Measurements from ENCODE around the gene RBMS2. TPM values are rescaled to one million over a fixed set of nuclear protein-coding genes. Genes with fewer than 3 reads are reported as not detected.
"Not testable (repeated sequence)": the region's sequence is repeated elsewhere in the genome, so short reads cannot be mapped to it uniquely, and the experiment has no call there.

Gene RBMS2
- 10 to 100 TPM; 10.3 to 14.5 TPM for total RNA-seq

GRCh38 chr12:56521590-56522371 is at the start of gene RBMS2:
Gene RBMS2, plus strand, starts transcription at chr12:56521820. Its CDS starts 204 bp downstream, at chr12:56522024.
- peak; percentile 95 for ATAC-seq (ENCODE audit: low read depth)
- no peaks in the 10 kb centered on the region for H3K27me3 Mint-ChIP-seq

GRCh38 chr12:56474389-56474788 is 47.2 kb upstream of the RBMS2 start:
- POLR2A ChIA-PET = no interaction called here
- Mint-ChIP-seq H3K27me3 (no peaks in the 10 kb centered on the region), H3K4me1 (peaks cover 13% of the 10 kb centered on the region), H3K4me3 (no peak overlapping the region), H3K9me3 (no peaks in the 10 kb centered on the region), H3K27ac (no peak overlapping the region), H3K36me3 (peaks cover 12% of the 10 kb centered on the region)
- ATAC-seq (ENCODE audit: low read depth) = no peak
- no peak for DNase-seq

More at GRCh38 chr12:56521590-56522371, at the start of gene RBMS2:
- peak within 1 kb of the TSS; percentile 91 for H3K4me3 Mint-ChIP-seq
- no peak for DNase-seq
- no peaks in the 10 kb centered on the region for H3K36me3 Mint-ChIP-seq
- peaks cover 30% of the 10 kb centered on the region for H3K4me1 Mint-ChIP-seq
- H3K9me3 Mint-ChIP-seq = no peaks in the 10 kb centered on the region
- POLR2A ChIA-PET = interaction anchor here (0.6 to 3.1 kb wide), 10 partner anchors 8 to 590 kb away, joined by 3 to 14 read pairs (median 3); partner anchors contain the start of genes BAZ2A, PTGES3, RNF41 and SPRYD4
- peak within 1 kb of the TSS; percentile 88 for H3K27ac Mint-ChIP-seq

- POLR2A ChIA-PET = no interaction called here
- Mint-ChIP-seq H3K27me3 (no peaks in the 10 kb centered on the region), H3K4me1 (peaks cover 12% of the 10 kb centered on the region), H3K36me3 (peaks cover 8% of the 10 kb centered on the region), H3K4me3 (no peak overlapping the region), H3K9me3 (no peaks in the 10 kb centered on the region), H3K27ac (no peak overlapping the region)
- no peak for ATAC-seq (ENCODE audit: low read depth)
- DNase-seq = no peak
Measured at GRCh38 chr12:56476143-56476542, 45.5 kb upstream of the RBMS2 start.

GRCh38 chr12:56476972-56477432 is 44.6 kb upstream of the RBMS2 start:
- Mint-ChIP-seq H3K4me1 (peaks cover 8% of the 10 kb centered on the region), H3K9me3 (no peaks in the 10 kb centered on the region), H3K36me3 (peaks cover 8% of the 10 kb centered on the region), H3K27ac (no peak overlapping the region), H3K27me3 (no peaks in the 10 kb centered on the region), H3K4me3 (no peak overlapping the region)
- POLR2A ChIA-PET = no interaction called here
- DNase-seq (no peak), ATAC-seq (ENCODE audit: low read depth) (no peak)

- Mint-ChIP-seq H3K27ac (no peak overlapping the region), H3K36me3 (peaks cover 8% of the 10 kb centered on the region), H3K4me1 (peaks cover 8% of the 10 kb centered on the region), H3K4me3 (no peak overlapping the region), H3K27me3 (no peaks in the 10 kb centered on the region), H3K9me3 (no peaks in the 10 kb centered on the region)
- POLR2A ChIA-PET = no interaction called here
- no peak for DNase-seq
- ATAC-seq (ENCODE audit: low read depth) = no peak
Measured at GRCh38 chr12:56477521-56478225, 43.9 kb upstream of the RBMS2 start.

- peaks cover 6% of the 10 kb centered on the region for H3K4me1 Mint-ChIP-seq
- peaks cover 4% of the 10 kb centered on the region for H3K36me3 Mint-ChIP-seq
- DNase-seq = no peak
- POLR2A ChIA-PET = no interaction called here
- no peaks in the 10 kb centered on the region for H3K27me3 Mint-ChIP-seq
- H3K4me3 Mint-ChIP-seq = no peak overlapping the region
- no peak overlapping the region for H3K27ac Mint-ChIP-seq
- ATAC-seq (ENCODE audit: low read depth) = no peak
- H3K9me3 Mint-ChIP-seq = no peaks in the 10 kb centered on the region
Measured at GRCh38 chr12:56479625-56480024, 42.0 kb upstream of the RBMS2 start.

- ATAC-seq (ENCODE audit: low read depth) = no peak
- Mint-ChIP-seq H3K4me3 (no peak overlapping the region), H3K36me3 (peaks cover 4% of the 10 kb centered on the region), H3K27ac (no peak overlapping the region), H3K27me3 (peaks cover 23% of the 10 kb centered on the region), H3K4me1 (peaks cover 17% of the 10 kb centered on the region), H3K9me3 (peaks cover 2% of the 10 kb centered on the region)
- POLR2A ChIA-PET = no interaction called here
- no peak for DNase-seq
Measured at GRCh38 chr12:56484566-56484965, 37.1 kb upstream of the RBMS2 start.

- no peak overlapping the region for H3K4me3 Mint-ChIP-seq
- no peak for ATAC-seq (ENCODE audit: low read depth)
- H3K4me1 Mint-ChIP-seq = peaks cover 11% of the 10 kb centered on the region
- H3K27ac Mint-ChIP-seq = no peak overlapping the region
- H3K27me3 Mint-ChIP-seq = peaks cover 44% of the 10 kb centered on the region
- POLR2A ChIA-PET = no interaction called here
- H3K9me3 Mint-ChIP-seq = peaks cover 2% of the 10 kb centered on the region
- H3K36me3 Mint-ChIP-seq = peaks cover 2% of the 10 kb centered on the region
- DNase-seq = no peak
Measured at GRCh38 chr12:56486694-56487093, 34.9 kb upstream of the RBMS2 start.

GRCh38 chr12:56487448-56488040 is 34.1 kb upstream of the RBMS2 start:
- Mint-ChIP-seq H3K4me1 (peaks cover 11% of the 10 kb centered on the region), H3K9me3 (peaks cover 2% of the 10 kb centered on the region), H3K27me3 (peaks cover 46% of the 10 kb centered on the region), H3K36me3 (peaks cover 2% of the 10 kb centered on the region), H3K4me3 (peak overlapping the region; percentile 85), H3K27ac (peak overlapping the region; percentile 52)
- DNase-seq = no peak
- POLR2A ChIA-PET = no interaction called here
- peak; percentile 25 for ATAC-seq (ENCODE audit: low read depth)

GRCh38 chr12:56488041-56488955 is 33.3 kb upstream of the RBMS2 start, which contains the start of gene GLS2:
Gene GLS2, minus strand, starts transcription at chr12:56488161. Its CDS starts 43 bp downstream, at chr12:56488118.
- peak; percentile 69 for DNase-seq
- peaks cover 2% of the 10 kb centered on the region for H3K36me3 Mint-ChIP-seq
- peak within 1 kb of the TSS; percentile 85 for H3K4me3 Mint-ChIP-seq
- ATAC-seq (ENCODE audit: low read depth) = peak; percentile 97
- H3K27me3 Mint-ChIP-seq = peaks cover 52% of the 10 kb centered on the region
- peaks cover 11% of the 10 kb centered on the region for H3K4me1 Mint-ChIP-seq
- POLR2A ChIA-PET = no interaction called here
- peak within 1 kb of the TSS; percentile 63 for H3K27ac Mint-ChIP-seq
- H3K9me3 Mint-ChIP-seq = peaks cover 3% of the 10 kb centered on the region

- H3K9me3 Mint-ChIP-seq = peaks cover 3% of the 10 kb centered on the region
- no peak for DNase-seq
- peaks cover 52% of the 10 kb centered on the region for H3K27me3 Mint-ChIP-seq
- POLR2A ChIA-PET = no interaction called here
- no peak for ATAC-seq (ENCODE audit: low read depth)
- no peak overlapping the region for H3K27ac Mint-ChIP-seq
- H3K36me3 Mint-ChIP-seq = peaks cover 2% of the 10 kb centered on the region
- H3K4me1 Mint-ChIP-seq = peaks cover 11% of the 10 kb centered on the region
- H3K4me3 Mint-ChIP-seq = no peak overlapping the region
Measured at GRCh38 chr12:56490360-56490759, 31.3 kb upstream of the RBMS2 start.

GRCh38 chr12:56493409-56494105 is 28.1 kb upstream of the RBMS2 start:
- ATAC-seq (ENCODE audit: low read depth) = not testable (repeated sequence)

More at GRCh38 chr12:56493409-56494105, 28.1 kb upstream of the RBMS2 start:
- H3K27ac Mint-ChIP-seq, H3K9me3 Mint-ChIP-seq, H3K4me3 Mint-ChIP-seq, POLR2A ChIA-PET, H3K4me1 Mint-ChIP-seq, H3K36me3 Mint-ChIP-seq, DNase-seq: not testable (repeated sequence)
- peaks cover 39% of the 10 kb centered on the region for H3K27me3 Mint-ChIP-seq
